Subcutaneous adipose tissue (tissue), 4 donors: ENCODE results near the gene TXNDC17. TPM values are rescaled to one million over a fixed set of nuclear protein-coding genes. Genes with fewer than 3 reads are reported as not detected.

ENCODE experiments used
- total RNA-seq, 4 donors: library from RNA; depleted of rRNA; stranded (reverse); fragments of >200 nt; gene quantifications; one replicate each; pipeline ENCODE4 v1.1.0, GENCODE V29; 2016
- TF ChIP-seq, protein P1 (sequence below): fragments of 450-650 bp; IDR thresholded peaks from one replicate; pipeline ENCODE4 v1.5.1; 2016; ENCODE audit warnings: low read depth, mild to moderate bottlenecking, control low read depth, antibody characterized with exemption, moderate library complexity

TXNDC17 gene
- total RNA-seq, 4 donors from 2014 or later: 67.0 to 216 (median 115) TPM

DNA sequence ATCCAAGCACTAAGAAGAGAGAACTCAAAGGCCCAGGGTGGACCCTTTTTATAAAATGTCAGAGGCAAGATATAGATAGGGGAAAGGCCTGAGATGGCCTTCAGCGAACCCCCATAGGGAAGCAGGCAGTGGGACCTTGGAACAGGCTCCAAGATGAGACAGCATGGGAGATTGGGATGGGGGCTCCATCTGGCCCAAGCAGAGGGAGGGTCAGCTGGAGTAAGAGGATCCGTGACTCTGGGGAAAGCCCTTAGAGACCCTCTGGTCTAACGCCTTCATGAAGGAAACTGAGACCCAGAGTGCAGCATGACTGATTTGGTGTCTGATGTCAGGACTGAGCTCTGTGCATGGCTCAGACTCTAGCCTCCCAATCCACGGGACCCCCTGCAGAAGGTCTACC is 41.5 kb downstream of the TXNDC17 start:
- TF ChIP-seq, protein P1, sequence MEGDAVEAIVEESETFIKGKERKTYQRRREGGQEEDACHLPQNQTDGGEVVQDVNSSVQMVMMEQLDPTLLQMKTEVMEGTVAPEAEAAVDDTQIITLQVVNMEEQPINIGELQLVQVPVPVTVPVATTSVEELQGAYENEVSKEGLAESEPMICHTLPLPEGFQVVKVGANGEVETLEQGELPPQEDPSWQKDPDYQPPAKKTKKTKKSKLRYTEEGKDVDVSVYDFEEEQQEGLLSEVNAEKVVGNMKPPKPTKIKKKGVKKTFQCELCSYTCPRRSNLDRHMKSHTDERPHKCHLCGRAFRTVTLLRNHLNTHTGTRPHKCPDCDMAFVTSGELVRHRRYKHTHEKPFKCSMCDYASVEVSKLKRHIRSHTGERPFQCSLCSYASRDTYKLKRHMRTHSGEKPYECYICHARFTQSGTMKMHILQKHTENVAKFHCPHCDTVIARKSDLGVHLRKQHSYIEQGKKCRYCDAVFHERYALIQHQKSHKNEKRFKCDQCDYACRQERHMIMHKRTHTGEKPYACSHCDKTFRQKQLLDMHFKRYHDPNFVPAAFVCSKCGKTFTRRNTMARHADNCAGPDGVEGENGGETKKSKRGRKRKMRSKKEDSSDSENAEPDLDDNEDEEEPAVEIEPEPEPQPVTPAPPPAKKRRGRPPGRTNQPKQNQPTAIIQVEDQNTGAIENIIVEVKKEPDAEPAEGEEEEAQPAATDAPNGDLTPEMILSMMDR: no peak

GRCh38 chr17:6683081-6683684 is 42.3 kb downstream of the TXNDC17 start:
- TF ChIP-seq, protein P1: no peak

DNA sequence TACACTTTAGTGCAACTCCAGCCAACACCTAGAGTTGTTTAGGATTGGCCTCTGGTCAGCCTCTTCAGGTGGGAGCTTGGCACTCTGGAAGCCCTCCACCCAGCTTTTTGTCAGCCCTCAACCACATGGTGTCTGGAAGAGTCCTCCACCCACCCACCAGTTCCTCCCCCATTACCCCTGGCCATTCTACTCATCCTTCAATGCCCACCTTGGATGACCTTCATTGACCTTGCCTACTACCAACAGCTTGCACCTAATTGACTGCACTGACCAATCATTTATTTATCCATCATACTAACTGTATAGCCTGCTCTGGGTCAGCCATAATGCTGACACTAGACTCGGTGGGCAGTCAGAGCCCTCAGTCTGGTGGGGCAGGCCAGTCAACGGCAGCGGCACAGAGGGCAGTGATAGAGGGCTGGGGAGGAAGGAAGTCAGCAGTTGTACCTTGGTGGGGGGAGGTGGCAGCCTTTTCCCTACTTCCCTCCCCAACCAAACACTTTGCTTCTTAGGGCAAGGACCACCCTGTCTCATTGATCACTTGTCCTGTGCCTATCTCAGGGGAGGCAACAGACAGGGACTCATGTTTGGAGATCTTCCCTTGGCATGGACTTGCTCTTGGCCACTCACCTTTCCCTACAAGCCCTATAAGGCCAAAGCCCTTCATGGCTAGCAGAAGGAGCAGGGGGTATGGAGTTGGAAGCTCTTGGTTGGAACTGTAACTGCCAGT is 43.0 kb downstream of the TXNDC17 start:
- TF ChIP-seq, protein P1: no peak

- TF ChIP-seq, protein P1: no peak
Observed at GRCh38 chr17:6684460-6684783, 43.6 kb downstream of the TXNDC17 start.

GRCh38 chr17:6684881-6685767 is 44.3 kb downstream of the TXNDC17 start:
- TF ChIP-seq, protein P1: no peak

- TF ChIP-seq, protein P1: no peak
Observed at GRCh38 chr17:6686026-6686425, 45.2 kb downstream of the TXNDC17 start.

- TF ChIP-seq, protein P1: no peak
Observed at GRCh38 chr17:6688944-6689343, 48.1 kb downstream of the TXNDC17 start.
